IMR-90 (cell line): ENCODE results near the gene KRTAP3-1. TPM values are rescaled to one million over a fixed set of nuclear protein-coding genes. Genes with fewer than 3 reads are reported as not detected.

Experiments used
- ATAC-seq: fragments of 200-7000 bp; cut with Tn5 transposase; 2 replicates; pipeline ENCODE4 v1.9.1; 2020; ENCODE audit warnings: low read depth, mild to moderate bottlenecking, moderate library complexity
- BruUV-seq: library from RNA; stranded (reverse); fragments of 400-500 nt; replicated peaks from 2 replicates; lab custom pipeline; 2021; lab: Mats Ljungman, UMichigan
- CTCF ChIA-PET: fragments of 300-600 bp; formaldehyde crosslinking; extraction: SDS; loops from one replicate; lab custom pipeline; 2021; ENCODE audit warnings: antibody characterized with exemption; lab: Yijun Ruan, JAX
- POLR2A ChIA-PET: fragments of 300-600 bp; sonication (Branson Sonifier 250); formaldehyde crosslinking; loops from one replicate; lab custom pipeline; 2022; ENCODE audit warnings: antibody characterized with exemption; ENCODE audit not compliant: unreplicated experiment; lab: Charles Lee
- DNase-seq: peaks from one replicate; pipeline ENCODE4 v3.0.0; 2013
- H2AFZ ChIP-seq: replicated peaks from 2 replicates; pipeline ENCODE3; 2013; ENCODE audit warnings: low read length, mild to moderate bottlenecking; ENCODE audit not compliant: poor library complexity
- H2AK5ac ChIP-seq: 2 replicates; pipeline ENCODE4 v1.6.1; 2013; ENCODE audit warnings: low read depth, low read length, inconsistent platforms
- H2AK9ac ChIP-seq: replicated peaks from 2 replicates; pipeline ENCODE3; 2013; ENCODE audit warnings: mild to moderate bottlenecking, low read depth, low read length, moderate library complexity; ENCODE audit not compliant: poor library complexity
- H2BK120ac ChIP-seq: 2 replicates; pipeline ENCODE4 v1.6.1; 2013; ENCODE audit warnings: low read depth, low read length, inconsistent platforms
- H2BK15ac ChIP-seq: 3 replicates; pipeline ENCODE4 v1.6.1; 2013; ENCODE audit warnings: low read depth, low read length, inconsistent platforms
- H2BK20ac ChIP-seq: 2 replicates; pipeline ENCODE4 v1.6.1; 2013; ENCODE audit warnings: low read depth, mild to moderate bottlenecking, inconsistent platforms, low read length, moderate library complexity
- H2BK5ac ChIP-seq: 2 replicates; pipeline ENCODE4 v1.6.1; 2013; ENCODE audit warnings: mild to moderate bottlenecking, low read depth, low read length, inconsistent platforms; ENCODE audit not compliant: poor library complexity, severe bottlenecking
- H3K14ac ChIP-seq: replicated peaks from 2 replicates; pipeline ENCODE4 v1.6.1; 2013; ENCODE audit warnings: low read depth, low read length, inconsistent platforms
- H3K18ac ChIP-seq: 2 replicates; pipeline ENCODE4 v1.6.1; 2013; ENCODE audit warnings: low read depth, low read length, control low read depth
- H3K23ac ChIP-seq: 2 replicates; pipeline ENCODE4 v1.6.1; 2013; ENCODE audit warnings: low read depth, low read length, inconsistent platforms
- H3K27ac ChIP-seq: 2 replicates; pipeline ENCODE4 v1.5.1; 2013; ENCODE audit warnings: mild to moderate bottlenecking, control low read depth, low read length; ENCODE audit not compliant: insufficient read depth
- H3K27me3 ChIP-seq: 2 replicates; pipeline ENCODE4 v1.6.1; 2013; ENCODE audit warnings: low read length; ENCODE audit not compliant: control insufficient read depth, insufficient read depth
- H3K36me3 ChIP-seq: 2 replicates; pipeline ENCODE4 v1.6.1; 2013; ENCODE audit warnings: low read length, mixed read lengths; ENCODE audit not compliant: control insufficient read depth, insufficient read depth
- H3K4ac ChIP-seq: 2 replicates; pipeline ENCODE4 v1.6.1; 2013; ENCODE audit warnings: low read depth, low read length, inconsistent platforms
- H3K4me1 ChIP-seq: 2 replicates; pipeline ENCODE4 v1.6.1; 2013; ENCODE audit warnings: low read length, mixed read lengths; ENCODE audit not compliant: control insufficient read depth, insufficient read depth
- H3K4me2 ChIP-seq: 2 replicates; pipeline ENCODE4 v1.6.1; 2013; ENCODE audit warnings: low read depth, mild to moderate bottlenecking, control low read depth, low read length, moderate library complexity
- H3K4me3 ChIP-seq: 2 replicates; pipeline ENCODE4 v1.5.1; 2013; ENCODE audit warnings: low read depth, mild to moderate bottlenecking, control low read depth, low read length, moderate library complexity; ENCODE audit not compliant: insufficient read depth
- H3K56ac ChIP-seq: 2 replicates; pipeline ENCODE4 v1.6.1; 2013; ENCODE audit warnings: low read length, inconsistent platforms; ENCODE audit not compliant: insufficient read depth; ENCODE audit errors: extremely low read depth
- H3K79me1 ChIP-seq, 2 experiments: 2 replicates each; pipeline ENCODE4 v1.6.1; 2013; ENCODE audit warnings: low read length in 2 of 2, inconsistent platforms in 1 of 2, low read depth in 1 of 2
- H3K9ac ChIP-seq: 2 replicates; pipeline ENCODE4 v1.6.1; 2013; ENCODE audit warnings: low read depth, low read length, control low read depth
- H3K9me1 ChIP-seq: 2 replicates; pipeline ENCODE4 v1.6.1; 2013; ENCODE audit warnings: low read length, inconsistent platforms; ENCODE audit not compliant: insufficient read depth
- H3K9me3 ChIP-seq: 2 replicates; pipeline ENCODE4 v1.6.1; 2013; ENCODE audit warnings: low read length; ENCODE audit not compliant: control insufficient read depth, insufficient read depth
- H4K20me1 ChIP-seq: 2 replicates; pipeline ENCODE4 v1.6.1; 2013; ENCODE audit warnings: low read length, inconsistent platforms; ENCODE audit not compliant: insufficient read depth
- H4K5ac ChIP-seq: 2 replicates; pipeline ENCODE4 v1.6.1; 2013; ENCODE audit warnings: mild to moderate bottlenecking, low read depth, low read length, control low read depth
- H4K8ac ChIP-seq, 2 experiments: 2 replicates each; pipeline ENCODE4 v1.6.1; 2013; ENCODE audit warnings: low read depth in 2 of 2, low read length in 2 of 2, control low read depth in 1 of 2, inconsistent platforms in 1 of 2
- H4K91ac ChIP-seq: 2 replicates; pipeline ENCODE4 v1.6.1; 2013; ENCODE audit warnings: low read depth, low read length, inconsistent platforms; ENCODE audit not compliant: insufficient read depth
- CTCF ChIP-seq: conservative IDR thresholded peaks from 2 replicates; pipeline ENCODE4 v1.5.1; 2012; ENCODE audit warnings: mild to moderate bottlenecking, low read depth, low read length, improper control_type of control experiment
- FOS ChIP-seq: fragments of 150-350 bp; IDR thresholded peaks from 2 replicates; pipeline ENCODE4 v1.6.1; 2016; ENCODE audit warnings: low read depth, low read length
- NFE2L2 ChIP-seq: fragments of 150-350 bp; IDR thresholded peaks from 2 replicates; pipeline ENCODE4 v1.6.1; 2016; ENCODE audit warnings: low read depth, mild to moderate bottlenecking, low read length
- POLR2A ChIP-seq: IDR thresholded peaks from 2 replicates; pipeline ENCODE4 v1.6.1; 2012; ENCODE audit warnings: mild to moderate bottlenecking, low read depth, low read length
- RAD21 ChIP-seq: IDR thresholded peaks from 2 replicates; pipeline ENCODE4 v1.6.1; 2012; ENCODE audit warnings: low read length, improper control_type of control experiment
- USF2 ChIP-seq: fragments of 150-350 bp; IDR thresholded peaks from 2 replicates; pipeline ENCODE4 v1.6.1; 2017; ENCODE audit warnings: mild to moderate bottlenecking, antibody characterized with exemption, low read length, low read depth
- WGBS, 2 experiments: methylation state at CpG; one replicate each; pipeline versions ENCODE4 v1.1.5 to v1.1.7; 2013; ENCODE audit warnings: missing lambda C conversion rate in 2 of 2; ENCODE audit not compliant: insufficient read length in 1 of 2; ENCODE audit errors: extremely low coverage in 2 of 2; 5-methylcytosine and 5-hydroxymethylcytosine counted together
- dilution Hi-C: fragments of 300-500 bp; cut with HindIII; formaldehyde crosslinking; loops from one replicate; pipeline ENCODE4 v1.14.3; 2018; ENCODE audit warnings: low sequenced_read_pairs; ENCODE audit not compliant: unreplicated experiment
- in situ Hi-C: fragments of 300-500 bp; cut with MboI; formaldehyde crosslinking; loops from 3 replicates; pipeline ENCODE4 v1.14.3; 2019; ENCODE audit warnings: low sequenced_read_pairs, inconsistent platforms, mixed read lengths
- intact Hi-C: fragments of 100-400 bp; cut with micrococcal nuclease; formaldehyde crosslinking; loops from 2 replicates; pipeline ENCODE4 v1.10.0; 2022
- polyA plus RNA-seq, 3 experiments: library from polyadenylated mRNA; depleted of rRNA; stranded (reverse); fragments of >200 nt; gene quantifications; 2 replicates each; pipeline ENCODE4 v1.2.3, GENCODE V29; 2012; ENCODE audit warnings: low replicate concordance in 1 of 3
- total RNA-seq: library from RNA; depleted of rRNA; stranded (reverse); fragments of >200 nt; gene quantifications from 2 replicates; pipeline ENCODE4 v1.2.3, GENCODE V29; 2012

KRTAP3-1 gene
- total and polyA plus RNA-seq, 2 of the 4 experiments (the other 2 are of a cell fraction), result not detected

GRCh38 chr17:40993839-40994238, 15.1 kb downstream of the KRTAP3-1 start, which contains the start of gene KRTAP3-3:
Gene KRTAP3-3 (minus strand): TSS chr17:40994164. CDS start chr17:40994097, 67 bp downstream.
- no peak within 1 kb of the TSS for H3K23ac ChIP-seq
- H4K91ac ChIP-seq, result no peak within 1 kb of the TSS
- no peak within 1 kb of the TSS for H2AFZ ChIP-seq
- no peaks in the 10 kb centered on the region for H3K4me1 ChIP-seq
- ChIA-PET CTCF (no interaction called here), POLR2A (interaction anchor here (0.7 kb wide), 1 partner anchor 8 kb away, joined by 3 read pairs; no protein-coding TSS in a partner anchor)
- dilution Hi-C loops, result no loop called here
- H2BK5ac ChIP-seq, result no peak within 1 kb of the TSS
- no peak for DNase-seq
- no peaks in the 10 kb centered on the region for H3K9me1 ChIP-seq
- ATAC-seq, result no peak
- H4K20me1 ChIP-seq, result no peaks in the 10 kb centered on the region
- no peak within 1 kb of the TSS for H2BK120ac ChIP-seq
- no peaks in the 10 kb centered on the region for H3K27me3 ChIP-seq
- no peak within 1 kb of the TSS for H2AK5ac ChIP-seq
- no peak within 1 kb of the TSS for H3K4me3 ChIP-seq
- no peak within 1 kb of the TSS for H3K56ac ChIP-seq
- H3K14ac ChIP-seq, result no peak within 1 kb of the TSS
- intact Hi-C loops, result no loop called here
- TF ChIP-seq POLR2A (no peak), FOS (no peak), NFE2L2 (no peak), CTCF (no peak), USF2 (no peak), RAD21 (no peak)
- H3K4me2 ChIP-seq, result no peak within 1 kb of the TSS
- no peak within 1 kb of the TSS for H4K8ac ChIP-seq
- H2BK20ac ChIP-seq, result no peak within 1 kb of the TSS
- no peaks in the 10 kb centered on the region for H3K9me3 ChIP-seq
- no peaks in the 10 kb centered on the region for H3K36me3 ChIP-seq
- H3K9ac ChIP-seq, result no peak within 1 kb of the TSS
- no peak within 1 kb of the TSS for H2AK9ac ChIP-seq
- H3K4ac ChIP-seq, result no peak within 1 kb of the TSS
- H2BK15ac ChIP-seq, result no peak within 1 kb of the TSS
- no TSS peak for BruUV-seq
- H4K5ac ChIP-seq, result no peak within 1 kb of the TSS
- no peak within 1 kb of the TSS for H3K18ac ChIP-seq
- WGBS, 2 experiments, result 40% methylated on average over 2 of the region's 4 CpGs; no CpG with 5 or more reads in 1 of the 2 experiments
- H3K79me1 ChIP-seq, result no peaks in the 10 kb centered on the region
- in situ Hi-C loops, result no loop called here
- H3K27ac ChIP-seq, result no peak within 1 kb of the TSS
